Ovary (tissue), 9 donors: ENCODE measurements around the gene YTHDF1. TPM values are rescaled to one million over a fixed set of nuclear protein-coding genes. Genes with fewer than 3 reads are reported as not detected.

Experiments used
- DNase-seq, 5 donors: peaks; one replicate each; pipeline ENCODE4 v3.0.0-alpha.2; 2019 to 2020
- H3K27ac ChIP-seq, 2 donors: fragments of 200-600 bp; one replicate each; pipeline versions ENCODE4 v1.5.1 to v1.8.0; 2019 to 2022
- H3K27me3 ChIP-seq: fragments of 200-600 bp; one replicate; pipeline ENCODE4 v1.8.0; 2022
- H3K36me3 ChIP-seq: fragments of 200-600 bp; sonication (generic); one replicate; pipeline ENCODE4 v1.5.1; 2019
- H3K4me1 ChIP-seq: one replicate; pipeline ENCODE4 v1.8.1; 2013; ENCODE audit warnings: mild to moderate bottlenecking, moderate library complexity; ENCODE audit not compliant: insufficient read depth
- H3K4me3 ChIP-seq: fragments of 200-600 bp; sonication (generic); one replicate; pipeline ENCODE4 v1.5.1; 2017
- H3K9me3 ChIP-seq, 2 donors: fragments of 200-600 bp in 1 of 2; sonication (generic) in 1 of 2; one replicate each; pipeline versions ENCODE4 v1.5.1 to v1.8.1; 2013 to 2019; ENCODE audit warnings: mild to moderate bottlenecking in 1 of 2, moderate library complexity in 1 of 2
- EP300 ChIP-seq: sonication (generic); formaldehyde crosslinking; IDR thresholded peaks from one replicate; pipeline ENCODE4 v1.6.1; 2017; ENCODE audit warnings: antibody characterized with exemption
- POLR2A ChIP-seq: fragments of 450-650 bp; IDR thresholded peaks from one replicate; pipeline ENCODE4 v1.6.1; 2017; ENCODE audit warnings: antibody characterized with exemption, mild to moderate bottlenecking, moderate library complexity
- WGBS, 3 donors: extraction: QIAGEN DNeasy Blood & Tissue Kit in 1 of 3; methylation state at CpG; one replicate each; pipeline versions ENCODE4 v1.1.5 to v1.1.7; 2013 to 2017; 5-methylcytosine and 5-hydroxymethylcytosine counted together
- intact Hi-C, 4 donors: fragments of 100-400 bp; cut with DNase I; formaldehyde crosslinking; loops; one replicate each; pipeline versions ENCODE4 v1.11.0 to v1.15.1; 2022 to 2023
- polyA plus RNA-seq, 2 donors: library from polyadenylated mRNA; stranded (reverse); fragments of 200-250 nt in 1 of 2; fragments of 350-450 nt in 1 of 2; fragmentation: Illumina TruSeq in 1 of 2; extraction: RNeasy Lipid Tissue Mini Kit (QIAGEN cat#74804) in 1 of 2; gene quantifications; one replicate each; pipeline ENCODE4 v1.2.3, GENCODE V29; 2013 to 2014
- total RNA-seq, 7 donors: library from RNA; depleted of rRNA in 2 of 7; stranded (reverse); fragments of >200 nt in 2 of 7; fragmentation: NEBNext Ultra II Directional in 3 of 7; extraction: Animal tissue kit (Norgen Biotek cat#: 25700) in 3 of 7; gene quantifications; one replicate each; pipeline versions ENCODE4 v1.1.0 to v1.2.4, GENCODE V29; 2016 to 2023
- TF ChIP-seq, protein P1 (sequence below), 3 donors: fragments of 450-650 bp in 2 of 3; fragments of 200-600 bp in 1 of 3; IDR thresholded peaks; one replicate each; pipeline versions ENCODE4 v1.5.1 to v1.8.0; 2016 to 2022; ENCODE audit warnings: antibody characterized with exemption in 3 of 3, mild to moderate bottlenecking in 1 of 3
- donor health status: DM: no; HTN: no; CAD: no; lungs with moderate emphysema.
- donor health status: DM: no; HTN: no; CAD: no.
- donor health status: Bipolar disorder and iron deficiency.
- donor health status: DM: yes; HTN: yes; CAD: no.
- donor health status: DM: no; HTN: no; CAD: no.
- donor health status: DM: yes; HTN: yes; CAD: no.

YTHDF1 gene
- total and polyA plus RNA-seq, 9 donors = 17.0 to 39.4 (median 30.5) TPM

DNA sequence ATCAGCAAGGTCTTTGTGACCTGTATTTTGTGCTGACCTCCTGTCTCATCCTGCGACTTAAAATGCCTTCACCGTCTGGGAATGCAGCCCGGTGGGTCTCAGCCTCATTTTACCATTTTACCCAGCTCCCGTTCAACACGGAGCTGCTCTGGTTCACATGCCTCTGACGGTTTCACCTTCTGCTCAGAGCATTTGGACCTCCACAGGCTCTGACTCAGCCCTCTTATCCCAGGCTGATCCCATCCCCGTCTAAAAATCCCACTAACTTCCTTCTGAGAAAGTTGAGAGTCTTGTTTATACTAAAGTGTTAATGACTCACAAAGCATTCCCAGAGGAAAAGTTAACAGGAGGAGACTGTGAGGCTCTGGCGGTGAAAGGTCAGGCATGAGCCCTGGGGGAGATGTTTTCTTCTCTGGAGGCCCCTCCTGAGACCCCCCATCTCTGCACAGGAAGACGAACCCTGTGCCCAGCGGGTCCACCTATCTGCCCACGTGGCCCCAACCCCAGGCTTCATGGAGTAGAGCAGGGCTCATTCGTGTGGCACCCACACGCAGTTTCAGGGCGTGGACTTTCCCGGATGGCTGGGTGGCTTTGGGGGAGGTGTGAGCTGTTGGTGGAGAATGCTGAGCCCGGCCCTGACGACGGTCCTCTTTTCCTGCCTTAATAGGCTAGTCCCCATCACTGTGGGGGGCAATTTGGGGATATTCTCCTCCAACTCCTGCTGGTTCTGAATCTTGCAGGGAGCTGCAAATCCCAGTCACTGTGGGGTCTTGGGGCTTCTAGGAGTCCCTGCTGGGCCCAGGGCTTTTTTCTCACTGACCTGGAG lies 16.5 kb upstream of the YTHDF1 start:
- TF ChIP-seq, protein P1, sequence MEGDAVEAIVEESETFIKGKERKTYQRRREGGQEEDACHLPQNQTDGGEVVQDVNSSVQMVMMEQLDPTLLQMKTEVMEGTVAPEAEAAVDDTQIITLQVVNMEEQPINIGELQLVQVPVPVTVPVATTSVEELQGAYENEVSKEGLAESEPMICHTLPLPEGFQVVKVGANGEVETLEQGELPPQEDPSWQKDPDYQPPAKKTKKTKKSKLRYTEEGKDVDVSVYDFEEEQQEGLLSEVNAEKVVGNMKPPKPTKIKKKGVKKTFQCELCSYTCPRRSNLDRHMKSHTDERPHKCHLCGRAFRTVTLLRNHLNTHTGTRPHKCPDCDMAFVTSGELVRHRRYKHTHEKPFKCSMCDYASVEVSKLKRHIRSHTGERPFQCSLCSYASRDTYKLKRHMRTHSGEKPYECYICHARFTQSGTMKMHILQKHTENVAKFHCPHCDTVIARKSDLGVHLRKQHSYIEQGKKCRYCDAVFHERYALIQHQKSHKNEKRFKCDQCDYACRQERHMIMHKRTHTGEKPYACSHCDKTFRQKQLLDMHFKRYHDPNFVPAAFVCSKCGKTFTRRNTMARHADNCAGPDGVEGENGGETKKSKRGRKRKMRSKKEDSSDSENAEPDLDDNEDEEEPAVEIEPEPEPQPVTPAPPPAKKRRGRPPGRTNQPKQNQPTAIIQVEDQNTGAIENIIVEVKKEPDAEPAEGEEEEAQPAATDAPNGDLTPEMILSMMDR (IDR thresholded peaks at IDR 0.05) = no peak
- TF ChIP-seq EP300 = no peak
- no peak for TF ChIP-seq POLR2A
- no peaks in the 10 kb centered on the region for H3K4me1 ChIP-seq
- 23 to 43% (median 28%) methylated on average over 18 of the region's 18 CpGs for WGBS, 3 donors
- H3K9me3 ChIP-seq = no peaks in the 10 kb centered on the region
- intact Hi-C loops = loop anchor here in 2 of 4 donors (5.0 to 10.0 kb wide), 2 partner anchors 175 to 178 kb away; no protein-coding TSS in a partner anchor
- no peaks in the 10 kb centered on the region for H3K27me3 ChIP-seq
- no peak overlapping the region for H3K4me3 ChIP-seq
- H3K36me3 ChIP-seq = no peaks in the 10 kb centered on the region
- DNase-seq = no peak
- H3K27ac ChIP-seq = no peak overlapping the region

DNA sequence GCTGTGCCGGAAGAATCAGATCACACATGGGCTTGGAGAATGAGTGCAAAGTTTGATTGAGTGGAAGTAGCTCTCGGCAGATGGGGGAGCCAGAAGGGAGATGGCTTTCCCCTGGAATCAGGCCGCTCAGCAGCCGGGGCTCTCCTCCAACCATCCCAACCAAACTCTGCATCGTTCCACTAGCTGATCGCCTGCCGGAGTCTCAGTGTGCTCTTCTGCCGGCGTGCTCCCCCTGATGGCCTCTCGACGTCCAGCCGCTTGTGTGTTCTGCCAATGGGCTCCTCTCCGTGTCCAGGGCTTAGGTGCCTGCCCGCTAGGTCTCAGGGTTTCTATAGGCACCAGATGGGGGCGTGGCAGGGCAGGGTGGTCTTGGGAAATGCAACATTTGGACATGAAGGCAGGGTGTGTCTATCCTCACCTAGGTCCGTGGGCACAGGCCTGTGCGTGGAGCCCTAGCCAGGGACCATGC lies 14.9 kb upstream of the YTHDF1 start:
- whole genome bisulfite sequencing, 3 donors = 11 to 17% (median 12%) methylated on average over 17 of the region's 17 CpGs
- H3K27me3 ChIP-seq = no peaks in the 10 kb centered on the region
- no peak overlapping the region for H3K4me3 ChIP-seq
- peak; percentile 39 to 77 (median 46) for DNase-seq
- TF ChIP-seq POLR2A = no peak
- TF ChIP-seq, protein P1 (IDR thresholded peaks at IDR 0.05) = peak in 1 of 3 donors; percentile 29
- TF ChIP-seq EP300 = no peak
- no peaks in the 10 kb centered on the region for H3K4me1 ChIP-seq
- H3K36me3 ChIP-seq = no peaks in the 10 kb centered on the region
- intact Hi-C loops = loop anchor here in 2 of 4 donors (5.0 to 10.0 kb wide), 2 partner anchors 174 to 176 kb away; no protein-coding TSS in a partner anchor
- no peak overlapping the region for H3K27ac ChIP-seq
- H3K9me3 ChIP-seq = no peaks in the 10 kb centered on the region

DNA sequence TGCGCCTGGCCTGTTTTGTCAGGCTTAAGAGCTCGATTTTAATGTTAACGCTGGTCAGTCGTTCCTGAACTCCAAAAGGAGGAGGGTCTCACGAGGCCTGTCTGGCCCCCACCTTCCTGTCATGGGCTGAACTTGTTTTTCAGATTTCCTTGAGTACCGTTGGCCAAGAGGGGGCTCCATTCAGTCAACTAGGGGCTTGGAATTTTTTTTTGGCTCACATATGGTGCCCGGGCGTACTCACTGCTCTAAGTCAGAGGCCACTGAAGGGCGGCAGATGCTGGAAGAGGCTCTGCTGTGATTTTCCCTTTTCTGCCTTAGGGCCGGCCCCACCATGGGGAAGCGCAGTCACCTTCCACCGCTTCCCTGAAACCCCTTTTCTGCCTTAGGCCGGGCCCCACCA lies 12.9 kb upstream of the YTHDF1 start:
- H3K27me3 ChIP-seq = no peaks in the 10 kb centered on the region
- H3K9me3 ChIP-seq = no peaks in the 10 kb centered on the region
- H3K36me3 ChIP-seq = no peaks in the 10 kb centered on the region
- TF ChIP-seq, protein P1 (IDR thresholded peaks at IDR 0.05) = no peak
- no peak for TF ChIP-seq POLR2A
- no peak for TF ChIP-seq EP300
- no peaks in the 10 kb centered on the region for H3K4me1 ChIP-seq
- no peak overlapping the region for H3K4me3 ChIP-seq
- intact Hi-C loops = no loop called here
- H3K27ac ChIP-seq = no peak overlapping the region
- 59 to 65% (median 62%) methylated on average over 13 of the region's 13 CpGs for WGBS, 3 donors
- DNase-seq = no peak

DNA sequence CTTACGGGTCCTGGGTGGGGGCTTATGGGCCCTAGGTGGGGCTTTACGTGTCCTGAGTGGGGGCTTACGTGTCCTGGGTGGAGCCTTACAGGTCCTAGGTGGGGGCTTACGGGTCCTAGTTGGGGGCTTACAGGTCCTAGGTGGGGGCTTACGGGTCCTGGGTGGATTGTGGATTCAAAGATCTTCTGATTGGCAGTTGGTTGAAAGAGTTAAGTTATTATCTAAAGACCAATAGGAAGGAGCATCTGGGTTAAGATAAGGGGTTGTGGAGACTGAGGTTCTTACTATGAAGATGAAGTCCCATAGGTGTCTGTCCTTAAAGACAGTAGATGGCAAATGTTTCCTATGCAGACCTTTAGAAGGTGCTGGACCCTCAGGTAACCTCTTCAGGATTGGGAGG lies 11.3 kb upstream of the YTHDF1 start:
- no peaks in the 10 kb centered on the region for H3K9me3 ChIP-seq
- no peaks in the 10 kb centered on the region for H3K36me3 ChIP-seq
- no peaks in the 10 kb centered on the region for H3K4me1 ChIP-seq
- no peak overlapping the region for H3K27ac ChIP-seq
- 90 to 94% (median 92%) methylated on average over 5 of the region's 5 CpGs for WGBS, 3 donors
- no peak for TF ChIP-seq EP300
- no peak for TF ChIP-seq POLR2A
- TF ChIP-seq, protein P1 (IDR thresholded peaks at IDR 0.05) = no peak
- no peaks in the 10 kb centered on the region for H3K27me3 ChIP-seq
- H3K4me3 ChIP-seq = no peak overlapping the region
- intact Hi-C loops = no loop called here
- no peak for DNase-seq
